AG09319 (cell line): ENCODE results near the gene SSUH2.

Experiments
- DNase-seq: peaks from one replicate; pipeline ENCODE4 v3.0.0-alpha.2; 2010; ENCODE audit warnings: low read depth; ENCODE audit errors: extremely low read depth
- CTCF ChIP-seq: IDR thresholded peaks from 2 replicates; pipeline ENCODE4 v1.5.1; 2011; ENCODE audit warnings: low read depth, mild to moderate bottlenecking, inconsistent platforms, low read length, moderate library complexity

SSUH2 gene

GRCh38 chr3:8603115-8603710, 41.4 kb downstream of the SSUH2 start:
- DNase-seq, result no peak
- TF ChIP-seq CTCF, result no peak

- TF ChIP-seq CTCF, result no peak
These were observed 44.1 kb downstream of the SSUH2 start for GRCh38 chr3:8600457-8600856.

GRCh38 chr3:8599146-8599545, 45.5 kb downstream of the SSUH2 start:
- no peak for TF ChIP-seq CTCF
- DNase-seq, result no peak

More at GRCh38 chr3:8600457-8600856, 44.1 kb downstream of the SSUH2 start:
- DNase-seq, result no peak

GRCh38 chr3:8597219-8597853, 47.3 kb downstream of the SSUH2 start:
- DNase-seq, result no peak

GRCh38 chr3:8596321-8597218, 48.0 kb downstream of the SSUH2 start:
- TF ChIP-seq CTCF, result no peak
- DNase-seq, result no peak

More at GRCh38 chr3:8597219-8597853, 47.3 kb downstream of the SSUH2 start:
- no peak for TF ChIP-seq CTCF

- no peak for DNase-seq
- no peak for TF ChIP-seq CTCF
These were observed 48.9 kb downstream of the SSUH2 start for GRCh38 chr3:8595695-8596115.

- no peak for TF ChIP-seq CTCF
- no peak for DNase-seq
These were observed 49.3 kb downstream of the SSUH2 start for GRCh38 chr3:8595252-8595651.
